GM12891 (cell line): ENCODE measurements around the gene HDDC3.
A peak's percentile ranks its signal among the peaks of the same experiment; 100 is the strongest.
"Not testable (repeated sequence)": the region's sequence is repeated elsewhere in the genome, so short reads cannot be mapped to it uniquely, and the experiment has no call there.

Experiments
- DNase-seq: peaks from one replicate; pipeline ENCODE4 v3.0.0; 2011; ENCODE audit warnings: low spot score; ENCODE audit not compliant: insufficient read length
- FAIRE-seq: peaks from 2 replicates; lab custom pipeline; 2011; peaks lifted over from hg19 to GRCh38; lab: Jason Lieb, UNC
- PAX5 ChIP-seq: IDR thresholded peaks from 2 replicates; pipeline ENCODE4 v1.6.1; 2011; ENCODE audit warnings: low read length, moderate library complexity, mild to moderate bottlenecking; ENCODE audit not compliant: insufficient read depth, severe bottlenecking
- POLR2A ChIP-seq: IDR thresholded peaks from 2 replicates; pipeline ENCODE4 v1.6.1; 2011; ENCODE audit warnings: low read depth, low read length, control low read depth
- POLR2AphosphoS5 ChIP-seq: IDR thresholded peaks from 2 replicates; pipeline ENCODE4 v1.6.1; 2011; ENCODE audit warnings: low read depth, low read length, control low read depth
- POU2F2 ChIP-seq: IDR thresholded peaks from 2 replicates; pipeline ENCODE4 v1.6.1; 2011; ENCODE audit warnings: low read depth, mild to moderate bottlenecking, control low read depth, low read length, moderate library complexity
- SPI1 ChIP-seq: IDR thresholded peaks from 2 replicates; pipeline ENCODE4 v1.6.1; 2011; ENCODE audit warnings: low read depth, low read length, control low read depth
- TAF1 ChIP-seq: IDR thresholded peaks from 2 replicates; pipeline ENCODE4 v1.6.1; 2011; ENCODE audit warnings: low read depth, low read length, control low read depth

HDDC3 gene

GRCh38 chr15:90930861-90931574 is 1.3 kb downstream of the HDDC3 start:
- no peak for FAIRE-seq
- no peak for TF ChIP-seq POLR2A
- no peak for TF ChIP-seq POU2F2
- no peak for TF ChIP-seq TAF1
- TF ChIP-seq POLR2AphosphoS5, result no peak
- TF ChIP-seq SPI1, result no peak
- no peak for TF ChIP-seq PAX5
- no peak for DNase-seq

GRCh38 chr15:90929246-90930019 is 2.9 kb downstream of the HDDC3 start:
- TF ChIP-seq SPI1 (no peak), PAX5 (no peak), POU2F2 (no peak), TAF1 (no peak), POLR2AphosphoS5 (no peak), POLR2A (no peak)
- DNase-seq (no peak), FAIRE-seq (no peak)

DNA sequence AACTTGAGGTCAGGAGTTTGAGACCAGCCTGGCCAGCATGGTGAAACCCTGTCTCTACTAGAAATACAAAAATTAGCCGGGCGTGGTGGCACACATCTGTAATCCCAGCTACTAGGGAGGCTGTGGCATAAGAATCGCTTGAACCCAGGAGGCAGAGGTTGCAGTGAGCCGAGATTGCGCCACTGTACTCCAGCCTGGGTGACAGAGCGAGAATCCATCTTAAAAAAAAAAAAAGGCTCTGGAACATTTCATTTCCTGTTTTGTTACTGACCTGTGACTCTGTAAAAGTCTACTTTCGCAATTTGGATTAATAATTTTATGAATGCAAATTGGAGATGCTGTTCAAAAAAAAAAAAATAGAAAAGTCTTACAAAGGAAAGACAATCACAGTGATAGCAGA is 4.2 kb downstream of the HDDC3 start:
- FAIRE-seq, DNase-seq: not testable (repeated sequence)

DNA sequence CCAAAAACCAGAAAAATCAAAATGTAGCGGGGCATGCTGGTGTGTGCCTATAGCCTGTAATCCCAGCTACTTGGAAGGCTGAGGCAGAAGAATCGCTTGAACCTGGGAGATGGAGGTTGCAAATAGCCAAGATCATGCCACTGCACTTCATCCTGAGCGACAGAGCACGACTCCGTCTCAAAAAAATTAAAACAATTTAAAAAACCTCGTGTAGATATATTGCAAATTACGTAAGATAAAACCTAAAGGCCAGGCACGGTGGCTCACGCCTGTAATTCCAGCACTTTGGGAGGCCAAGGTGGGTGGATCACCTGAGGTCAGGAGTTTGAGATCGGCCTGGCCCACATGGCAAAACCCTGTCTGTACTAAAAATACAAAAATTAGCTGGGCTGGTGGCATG is 5.6 kb downstream of the HDDC3 start:
- not testable (repeated sequence) for FAIRE-seq, DNase-seq

- FAIRE-seq (peak; percentile 88), DNase-seq (peak; percentile 57)
- TF ChIP-seq POLR2AphosphoS5, result no peak
- TF ChIP-seq TAF1, result no peak
- peak; percentile 88 for TF ChIP-seq POU2F2
Measured at GRCh38 chr15:90924375-90924774, 8.0 kb downstream of the HDDC3 start.

DNA sequence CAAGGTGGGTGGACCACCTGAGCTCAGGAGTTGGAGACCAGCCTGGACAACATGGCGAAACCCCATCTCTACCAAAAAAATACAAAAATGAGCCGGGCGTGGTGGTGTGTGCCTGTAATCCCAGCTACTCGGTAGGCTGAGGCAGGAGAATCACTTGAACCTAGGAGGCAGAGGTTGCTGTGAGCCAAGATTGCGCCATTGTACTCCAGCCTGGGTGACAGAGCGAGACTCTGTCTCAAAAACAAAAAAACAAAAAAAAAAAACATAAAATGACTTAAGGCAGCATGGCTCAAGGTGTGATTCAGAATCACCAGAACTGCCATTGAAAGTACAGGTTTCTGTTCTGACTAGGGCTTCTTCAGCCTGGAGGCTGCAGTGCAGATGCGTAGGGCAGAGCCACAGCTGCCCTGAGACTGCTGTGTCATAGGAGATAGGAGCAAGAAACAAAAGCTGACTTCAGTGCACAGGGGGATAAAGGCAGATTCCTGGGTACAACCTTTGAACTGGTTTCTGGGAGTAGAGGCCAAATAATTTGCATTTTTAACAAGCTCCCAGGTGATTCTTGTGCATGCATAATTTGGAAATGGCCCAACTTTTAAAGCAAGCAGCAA is 9.5 kb downstream of the HDDC3 start:
- DNase-seq, result not testable (repeated sequence)
- peak; percentile 64 for FAIRE-seq

DNA sequence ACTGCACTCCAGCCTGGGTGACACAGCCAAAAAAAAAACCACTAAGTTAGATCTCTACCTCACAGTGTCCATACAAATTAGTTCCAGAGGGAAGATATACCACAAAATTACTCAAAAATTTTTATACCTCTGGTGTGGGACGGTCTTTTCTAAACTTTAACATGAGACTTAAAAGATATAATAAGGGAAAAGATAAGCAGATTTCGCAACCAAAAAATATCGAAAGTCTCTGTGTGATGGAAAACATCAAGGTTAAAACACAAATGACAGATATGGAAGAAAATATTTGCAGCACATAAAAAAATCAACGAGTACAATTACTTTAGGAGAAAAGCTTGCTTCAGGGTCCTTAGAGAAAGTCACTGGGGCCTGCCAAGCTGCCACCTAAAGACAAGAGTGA is 10.5 kb downstream of the HDDC3 start:
- FAIRE-seq, result no peak
- TF ChIP-seq POLR2AphosphoS5 (no peak), PAX5 (no peak), POLR2A (no peak), TAF1 (no peak), POU2F2 (no peak), SPI1 (no peak)
- no peak for DNase-seq

GRCh38 chr15:90918835-90919234 is 13.5 kb downstream of the HDDC3 start:
- FAIRE-seq (no peak), DNase-seq (no peak)
- no peak for TF ChIP-seq TAF1
- no peak for TF ChIP-seq POLR2AphosphoS5
- no peak for TF ChIP-seq POLR2A
- TF ChIP-seq POU2F2, result no peak
- no peak for TF ChIP-seq SPI1
- TF ChIP-seq PAX5, result no peak

- DNase-seq (no peak), FAIRE-seq (no peak)
Measured at GRCh38 chr15:90918034-90918788, 14.1 kb downstream of the HDDC3 start.

GRCh38 chr15:90917569-90917968 is 14.8 kb downstream of the HDDC3 start:
- FAIRE-seq (no peak), DNase-seq (no peak)
- TF ChIP-seq SPI1, result no peak
- no peak for TF ChIP-seq POLR2A
- TF ChIP-seq POLR2AphosphoS5, result no peak

More at GRCh38 chr15:90918034-90918788, 14.1 kb downstream of the HDDC3 start:
- TF ChIP-seq SPI1 (no peak), POLR2AphosphoS5 (no peak), POLR2A (no peak), POU2F2 (no peak), TAF1 (no peak), PAX5 (no peak)
